ENCODE data around the gene LCE1D.

The LCE1D gene

DNA sequence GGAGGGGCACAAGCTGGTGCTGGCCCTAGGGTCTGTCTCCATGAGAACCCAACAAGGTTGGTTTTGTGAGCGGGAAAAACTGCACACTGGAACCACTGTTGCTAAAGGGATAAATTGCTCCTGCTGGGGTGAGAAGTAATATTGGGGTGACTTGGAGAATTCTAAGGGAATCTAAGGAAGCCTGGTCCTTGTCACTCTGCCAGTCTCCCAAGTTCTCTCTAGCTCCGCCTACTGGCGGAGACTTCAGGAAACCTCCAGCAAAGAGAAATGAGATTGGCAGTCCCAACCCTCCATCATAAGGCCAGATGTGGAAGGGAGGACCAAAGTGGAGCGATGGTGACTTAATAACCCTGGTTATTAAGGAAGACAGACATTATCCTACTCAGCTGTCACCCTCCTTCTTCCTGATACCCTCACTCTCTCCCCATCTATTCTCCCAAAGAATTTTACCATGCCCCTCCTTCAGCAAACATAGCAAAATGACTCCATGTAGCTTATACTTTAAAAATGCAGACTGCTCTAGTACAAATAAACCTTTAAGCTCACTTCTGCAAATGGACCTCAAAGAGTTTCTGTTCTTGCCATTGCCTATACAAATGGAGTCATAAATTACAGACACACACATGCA lies 18.9 kb upstream of the LCE1D start:
- no peak overlapping the region for H2AFZ ChIP-seq
- H3K79me2 ChIP-seq: no peaks in the 10 kb centered on the region
- H3K4me1 ChIP-seq: no peaks in the 10 kb centered on the region
- no peaks in the 10 kb centered on the region for H3K36me3 ChIP-seq (ENCODE audit: control insufficient read depth, insufficient read depth, low read length)
- TF ChIP-seq, protein P1, sequence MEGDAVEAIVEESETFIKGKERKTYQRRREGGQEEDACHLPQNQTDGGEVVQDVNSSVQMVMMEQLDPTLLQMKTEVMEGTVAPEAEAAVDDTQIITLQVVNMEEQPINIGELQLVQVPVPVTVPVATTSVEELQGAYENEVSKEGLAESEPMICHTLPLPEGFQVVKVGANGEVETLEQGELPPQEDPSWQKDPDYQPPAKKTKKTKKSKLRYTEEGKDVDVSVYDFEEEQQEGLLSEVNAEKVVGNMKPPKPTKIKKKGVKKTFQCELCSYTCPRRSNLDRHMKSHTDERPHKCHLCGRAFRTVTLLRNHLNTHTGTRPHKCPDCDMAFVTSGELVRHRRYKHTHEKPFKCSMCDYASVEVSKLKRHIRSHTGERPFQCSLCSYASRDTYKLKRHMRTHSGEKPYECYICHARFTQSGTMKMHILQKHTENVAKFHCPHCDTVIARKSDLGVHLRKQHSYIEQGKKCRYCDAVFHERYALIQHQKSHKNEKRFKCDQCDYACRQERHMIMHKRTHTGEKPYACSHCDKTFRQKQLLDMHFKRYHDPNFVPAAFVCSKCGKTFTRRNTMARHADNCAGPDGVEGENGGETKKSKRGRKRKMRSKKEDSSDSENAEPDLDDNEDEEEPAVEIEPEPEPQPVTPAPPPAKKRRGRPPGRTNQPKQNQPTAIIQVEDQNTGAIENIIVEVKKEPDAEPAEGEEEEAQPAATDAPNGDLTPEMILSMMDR (IDR thresholded peaks at IDR 0.05): no peak
- H3K9me3 ChIP-seq (ENCODE audit: control insufficient read depth, low read length): no peaks in the 10 kb centered on the region
- no peak overlapping the region for H3K9ac ChIP-seq
- H3K4me3 ChIP-seq (ENCODE audit: low read depth, low read length): no peak overlapping the region
- no peak overlapping the region for H3K27ac ChIP-seq
- H3K4me2 ChIP-seq (ENCODE audit: low read length): no peak overlapping the region
- H3K27me3 ChIP-seq (ENCODE audit: control insufficient read depth, insufficient read depth, low read length): no peaks in the 10 kb centered on the region

DNA sequence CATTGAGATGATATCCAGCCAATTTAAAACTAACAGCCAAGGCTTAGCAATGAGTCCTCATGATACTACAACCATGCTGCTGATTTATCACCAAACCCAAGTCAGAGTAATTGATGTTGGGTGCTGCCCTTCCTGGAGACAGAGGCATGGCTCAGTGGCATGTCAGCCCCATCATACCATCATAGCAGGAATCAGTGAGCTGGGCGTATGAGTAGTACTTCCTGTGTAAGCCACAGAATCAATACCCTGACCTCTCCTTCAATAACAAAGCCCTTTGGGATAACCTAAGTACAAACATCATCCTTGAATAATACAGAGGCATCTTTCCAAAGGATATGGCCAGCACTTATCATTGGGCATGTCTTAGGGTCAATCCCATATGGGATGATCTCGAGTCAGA lies 13.4 kb upstream of the LCE1D start:
- Histone ChIP-seq H3K27ac (no peak overlapping the region), H3K9me3 (ENCODE audit: control insufficient read depth, low read length) (no peaks in the 10 kb centered on the region), H3K9ac (no peak overlapping the region), H3K27me3 (ENCODE audit: control insufficient read depth, insufficient read depth, low read length) (no peaks in the 10 kb centered on the region), H3K36me3 (ENCODE audit: control insufficient read depth, insufficient read depth, low read length) (no peaks in the 10 kb centered on the region), H2AFZ (no peak overlapping the region), H3K4me2 (ENCODE audit: low read length) (no peak overlapping the region), H3K4me3 (ENCODE audit: low read depth, low read length) (no peak overlapping the region), H3K79me2 (no peaks in the 10 kb centered on the region), H3K4me1 (no peaks in the 10 kb centered on the region)
- TF ChIP-seq, protein P1 (IDR thresholded peaks at IDR 0.05): no peak

DNA sequence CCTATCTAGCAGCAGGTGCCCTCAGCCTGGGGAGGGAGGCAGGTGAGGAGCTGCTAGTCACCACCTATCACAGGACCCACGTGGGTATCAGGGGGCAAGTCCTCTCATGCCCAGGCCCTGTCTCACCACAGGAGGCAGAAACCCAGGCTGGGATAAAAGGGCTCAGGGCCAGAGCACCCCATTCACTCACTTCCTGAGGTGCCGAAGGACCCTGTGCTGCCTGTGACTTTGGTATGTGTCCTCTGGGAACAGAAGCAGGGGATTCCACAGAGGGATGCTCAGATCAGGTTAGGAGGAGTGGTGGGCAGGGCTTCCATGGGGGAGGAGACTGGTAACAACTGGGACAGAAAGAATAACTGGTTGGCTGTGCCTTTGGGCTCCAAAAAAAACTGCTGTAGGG lies 10.4 kb upstream of the LCE1D start, which contains the start of gene LCE1E:
Gene LCE1E (plus strand): TSS at position 181 of the 400 bp plus-strand sequence. CDS start 1,043 bp downstream, outside the sequence.
- TF ChIP-seq, protein P1 (IDR thresholded peaks at IDR 0.05): no peak
- Histone ChIP-seq H3K79me2 (no peaks in the 10 kb centered on the region), H3K4me1 (no peaks in the 10 kb centered on the region), H3K27me3 (ENCODE audit: control insufficient read depth, insufficient read depth, low read length) (no peaks in the 10 kb centered on the region), H3K9me3 (ENCODE audit: control insufficient read depth, low read length) (no peaks in the 10 kb centered on the region), H3K4me3 (ENCODE audit: low read depth, low read length) (no peak within 1 kb of the TSS), H3K27ac (no peak within 1 kb of the TSS), H2AFZ (no peak within 1 kb of the TSS), H3K4me2 (ENCODE audit: low read length) (no peak within 1 kb of the TSS), H3K36me3 (ENCODE audit: control insufficient read depth, insufficient read depth, low read length) (no peaks in the 10 kb centered on the region), H3K9ac (no peak within 1 kb of the TSS)

DNA sequence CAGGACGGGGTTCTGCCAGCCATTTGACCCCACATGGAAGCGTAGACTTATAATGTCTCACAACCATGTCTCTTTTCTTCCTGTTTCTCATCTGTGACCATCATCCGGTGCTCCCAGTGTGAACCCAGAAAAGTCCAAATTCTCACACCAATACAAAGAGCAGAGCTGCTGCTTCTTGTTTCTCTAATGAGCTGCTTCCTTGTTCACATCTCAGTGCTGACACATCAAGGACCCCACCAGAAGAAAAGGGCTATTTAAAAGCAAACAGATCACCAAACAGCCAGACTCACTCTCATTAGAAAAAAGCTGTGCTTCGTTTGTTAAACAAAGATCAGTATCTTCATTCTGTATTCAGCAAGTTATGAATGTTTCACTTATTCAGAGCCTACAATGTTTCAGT lies 835 bp upstream of the LCE1D start:
- no peak overlapping the region for H3K9ac ChIP-seq
- no peaks in the 10 kb centered on the region for H3K4me1 ChIP-seq
- H3K4me2 ChIP-seq (ENCODE audit: low read length): no peak overlapping the region
- H3K27me3 ChIP-seq (ENCODE audit: control insufficient read depth, insufficient read depth, low read length): no peaks in the 10 kb centered on the region
- TF ChIP-seq, protein P1 (IDR thresholded peaks at IDR 0.05): no peak
- no peak overlapping the region for H3K27ac ChIP-seq
- H3K4me3 ChIP-seq (ENCODE audit: low read depth, low read length): no peak overlapping the region
- no peaks in the 10 kb centered on the region for H3K79me2 ChIP-seq
- no peaks in the 10 kb centered on the region for H3K9me3 ChIP-seq (ENCODE audit: control insufficient read depth, low read length)
- no peak overlapping the region for H2AFZ ChIP-seq
- no peaks in the 10 kb centered on the region for H3K36me3 ChIP-seq (ENCODE audit: control insufficient read depth, insufficient read depth, low read length)

DNA sequence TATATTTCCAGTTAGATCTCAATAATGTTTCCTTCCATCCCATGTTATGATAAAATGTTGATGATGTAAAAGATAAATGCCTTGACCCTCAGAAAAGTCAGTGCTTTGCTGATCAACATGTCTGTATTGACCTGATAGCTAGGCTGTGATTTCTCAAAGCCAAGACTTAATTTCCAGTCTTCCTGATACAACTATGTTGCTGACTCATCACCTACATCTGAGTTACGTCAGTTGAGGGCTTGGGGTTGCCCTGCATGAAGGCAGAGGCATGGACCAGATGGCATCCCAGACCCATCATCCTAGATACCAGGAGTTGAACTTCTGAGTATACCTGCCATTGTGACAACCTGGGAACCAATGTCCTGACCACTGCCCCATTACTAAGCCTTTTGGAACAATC lies 4.8 kb downstream of the LCE1D start:
- TF ChIP-seq, protein P1 (IDR thresholded peaks at IDR 0.05): no peak
- Histone ChIP-seq H3K9ac (no peak overlapping the region), H3K79me2 (no peaks in the 10 kb centered on the region), H2AFZ (no peak overlapping the region), H3K4me3 (ENCODE audit: low read depth, low read length) (no peak overlapping the region), H3K4me1 (no peaks in the 10 kb centered on the region), H3K27ac (no peak overlapping the region), H3K27me3 (ENCODE audit: control insufficient read depth, insufficient read depth, low read length) (no peaks in the 10 kb centered on the region), H3K36me3 (ENCODE audit: control insufficient read depth, insufficient read depth, low read length) (no peaks in the 10 kb centered on the region), H3K4me2 (ENCODE audit: low read length) (no peak overlapping the region), H3K9me3 (ENCODE audit: control insufficient read depth, low read length) (no peaks in the 10 kb centered on the region)

Data from parathyroid adenoma (tissue), 2 donors.